HG03457 (cell line): ENCODE data around the gene KCTD6.

Experiments
- ATAC-seq: cut with Tn5 transposase; IDR thresholded peaks from one replicate; pipeline ENCODE4 v1.9.1; 2021; ENCODE audit warnings: moderate number of reproducible peaks; ENCODE audit not compliant: unreplicated experiment

The KCTD6 gene

DNA sequence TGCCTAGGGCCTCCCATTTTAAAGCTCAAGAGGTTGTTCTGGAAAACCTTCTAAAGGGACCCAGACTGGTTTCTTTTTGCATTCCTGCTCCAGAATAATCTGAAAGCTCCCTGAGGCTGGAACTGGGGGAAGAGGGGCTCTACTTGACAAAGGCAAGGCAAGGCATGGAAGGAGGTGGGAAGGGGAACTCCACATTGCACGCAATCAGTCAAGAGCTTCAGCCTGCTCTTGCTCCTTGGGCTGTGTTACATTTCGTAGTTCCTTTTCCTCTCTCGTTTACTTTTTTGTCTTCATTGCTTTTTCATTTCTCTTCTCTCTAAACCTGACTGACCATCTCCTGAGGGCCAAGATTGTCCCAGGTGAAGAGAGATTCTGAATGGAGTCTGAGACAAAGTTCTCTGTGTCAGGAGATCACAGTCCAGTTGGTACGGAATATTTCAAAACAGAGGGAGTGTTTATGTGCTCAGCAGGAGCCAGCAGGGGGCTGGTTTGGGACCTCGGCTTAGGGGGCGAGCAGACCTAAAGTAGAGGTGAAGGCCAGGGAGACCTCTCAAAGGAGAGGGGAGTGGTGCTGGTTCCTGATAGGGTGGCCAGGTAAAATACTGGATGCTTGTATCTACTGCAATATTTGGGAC is 6.0 kb upstream of the KCTD6 start:
- no peak for ATAC-seq

DNA sequence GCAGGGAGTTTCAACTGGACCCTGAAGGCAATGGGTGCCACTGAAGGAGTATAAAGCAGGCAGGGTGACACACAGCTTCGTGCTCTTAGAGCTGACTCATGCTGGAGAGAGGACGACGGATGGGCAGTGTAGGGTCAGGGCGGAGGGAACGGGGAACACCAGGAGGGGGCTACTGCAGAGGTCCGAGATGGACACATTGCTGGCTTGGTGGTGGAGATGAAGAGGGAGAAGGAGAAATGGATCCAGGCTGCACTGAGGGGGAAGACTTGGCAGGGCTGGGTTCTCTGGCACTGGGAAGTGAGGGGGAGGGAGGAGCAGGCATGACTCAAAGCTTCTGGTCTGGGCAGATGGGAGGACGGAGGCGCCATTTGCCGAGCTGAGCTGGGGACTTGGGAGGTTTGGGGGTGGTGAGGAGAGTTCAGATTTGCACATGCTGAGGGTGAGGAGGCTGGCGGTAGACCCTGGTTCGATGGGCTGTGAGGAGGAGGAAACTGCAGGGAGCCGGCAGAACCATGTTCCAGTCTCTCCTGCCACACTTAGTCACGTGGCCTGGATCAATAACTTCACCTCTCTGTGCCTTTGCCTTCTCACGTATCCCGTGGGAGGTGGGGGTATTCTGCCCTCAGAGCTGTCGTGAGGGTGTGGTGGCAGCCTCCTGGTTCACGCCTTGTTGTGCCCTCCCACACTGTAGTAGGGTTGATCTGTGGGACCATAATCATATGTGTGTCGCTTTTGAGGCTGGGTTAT is 4.6 kb upstream of the KCTD6 start:
- ATAC-seq = no peak

DNA sequence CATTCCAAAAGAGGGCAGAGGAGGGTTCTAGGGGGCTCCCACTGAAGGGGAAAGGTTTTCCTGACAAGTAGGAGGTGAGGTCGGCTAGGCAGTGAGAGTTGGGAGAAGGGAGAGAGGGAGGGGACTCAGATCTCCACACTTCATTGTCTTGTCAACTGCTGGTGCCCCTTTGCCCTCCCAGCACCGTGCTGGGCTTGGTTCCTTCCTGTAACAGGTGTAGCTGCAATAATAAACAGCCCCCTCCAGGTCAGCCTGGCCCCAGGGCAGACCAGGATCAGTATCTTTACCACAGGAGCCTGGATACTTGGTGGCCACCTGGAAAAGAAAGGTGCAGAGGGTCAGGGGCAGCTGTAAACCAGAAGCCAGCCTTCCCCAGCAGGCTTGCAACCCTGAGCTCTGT is 2.9 kb upstream of the KCTD6 start:
- ATAC-seq = no peak

DNA sequence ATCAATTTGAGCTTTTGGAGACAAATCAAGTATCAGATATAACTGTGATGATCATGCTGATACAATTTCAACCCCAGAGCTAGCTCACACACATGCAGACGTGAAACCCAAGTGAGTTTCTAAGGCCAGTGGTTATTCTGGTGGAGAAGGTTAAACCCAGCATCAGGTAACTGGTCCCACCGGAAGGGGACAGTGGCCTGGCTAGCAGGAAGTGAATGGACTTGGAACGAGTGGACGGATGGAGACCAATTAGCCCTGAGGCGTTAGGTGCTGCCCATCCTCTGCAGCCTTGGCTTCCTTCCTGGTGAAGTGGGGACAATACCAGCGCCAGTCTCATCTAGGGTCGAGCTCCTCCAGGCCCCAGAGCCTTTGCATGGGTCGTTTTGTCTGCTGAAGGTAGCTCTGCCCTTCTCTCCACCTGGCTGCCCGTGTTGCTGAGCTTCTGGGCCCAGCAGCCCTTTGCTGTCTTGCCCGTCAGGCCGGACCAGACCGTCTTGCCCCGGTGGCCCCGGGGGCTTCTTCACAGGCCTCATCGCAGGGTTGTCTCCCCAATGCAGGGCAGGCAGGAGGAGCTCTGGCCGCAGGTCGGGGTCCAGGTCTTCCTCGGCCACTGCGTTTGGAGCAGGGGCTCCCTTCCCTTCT is 915 bp upstream of the KCTD6 start:
- no peak for ATAC-seq

DNA sequence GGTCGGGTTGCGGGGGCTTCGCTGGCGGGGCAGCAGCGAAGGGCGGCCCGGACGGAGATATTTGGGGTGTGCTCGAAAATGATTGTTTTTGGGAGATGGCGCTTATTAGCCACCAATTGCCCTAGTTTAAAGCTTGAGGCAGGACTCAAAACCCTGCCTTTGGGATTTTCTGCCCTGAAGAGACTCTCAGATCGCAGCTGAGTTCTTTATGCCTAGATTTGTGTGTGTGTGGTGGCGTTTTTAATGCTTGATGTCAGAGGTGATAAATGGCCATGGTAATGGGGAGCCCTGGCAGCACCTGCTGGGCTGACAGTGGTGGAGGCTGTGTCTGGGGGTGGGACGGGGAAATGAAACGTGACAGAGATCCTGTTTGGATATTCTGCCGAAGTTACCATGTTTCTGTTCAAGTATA is 604 bp downstream of the KCTD6 start:
- no peak for ATAC-seq

DNA sequence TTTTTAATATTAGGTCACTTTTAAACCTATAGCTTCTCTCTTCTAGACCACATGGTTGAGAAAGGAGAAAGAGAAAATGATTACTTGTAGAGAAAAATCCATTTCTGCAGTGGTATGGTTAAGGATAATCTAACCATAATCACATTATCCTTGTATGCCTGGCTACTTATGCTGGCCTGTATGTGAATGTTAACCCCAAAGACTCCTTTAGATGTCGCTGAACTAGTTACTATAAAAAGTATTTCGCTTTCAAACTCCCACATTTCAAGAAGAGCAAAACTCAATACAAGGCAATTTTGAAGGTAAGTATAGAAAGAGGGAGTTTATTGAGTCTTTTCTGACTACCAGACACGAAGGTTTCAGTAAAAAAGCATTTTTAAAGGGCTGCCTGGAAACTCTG is 2.2 kb downstream of the KCTD6 start:
- ATAC-seq = no peak

DNA sequence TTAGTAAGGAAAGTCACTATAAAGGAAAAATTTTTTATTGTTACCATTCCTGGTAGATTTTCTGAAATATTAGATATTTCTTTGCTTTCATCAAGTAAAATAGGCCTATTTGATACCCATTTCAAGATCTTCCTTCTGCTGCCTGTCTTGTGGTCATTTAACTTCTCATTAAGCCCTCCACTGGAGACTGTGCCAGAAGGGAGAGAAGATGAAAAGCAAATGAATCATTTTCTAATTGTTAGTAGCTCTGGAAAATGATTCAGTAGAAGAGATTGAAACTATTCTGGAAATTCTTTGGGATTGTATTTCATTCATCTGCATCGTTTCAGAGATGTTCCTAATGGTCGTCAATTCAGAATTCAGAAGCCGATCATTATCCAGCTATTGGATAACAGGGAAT is 3.2 kb downstream of the KCTD6 start:
- ATAC-seq = no peak

DNA sequence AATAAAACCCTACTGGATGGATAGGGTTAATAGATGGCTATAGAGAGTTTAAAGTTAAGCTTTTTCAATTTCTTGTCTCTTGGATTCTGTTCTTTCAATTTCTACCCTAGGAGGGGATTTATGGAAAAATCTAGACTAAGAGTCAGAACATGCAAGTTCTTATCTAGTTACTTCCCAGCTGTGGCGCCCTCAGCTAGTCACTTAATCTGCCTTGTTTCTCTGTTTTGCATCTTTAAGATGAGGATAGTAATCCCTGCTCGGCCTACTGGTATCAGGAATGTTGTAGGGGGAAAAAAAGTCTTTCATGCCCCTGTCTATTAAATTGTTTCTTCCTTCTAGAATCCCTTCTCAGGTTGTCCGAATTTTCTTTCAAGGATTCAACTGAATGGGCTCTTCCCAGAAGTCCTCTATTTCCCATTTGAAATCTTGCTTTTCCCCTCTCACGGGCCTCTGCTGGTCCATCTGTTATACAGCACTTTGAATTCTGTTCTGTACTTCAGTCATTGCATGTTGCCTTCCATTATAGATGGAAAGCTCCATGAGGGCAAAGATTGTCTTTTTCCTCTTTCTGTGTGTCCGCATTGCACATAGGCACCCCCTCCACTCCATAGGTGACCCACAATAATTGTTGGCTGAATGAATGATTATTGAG is 4.4 kb downstream of the KCTD6 start:
- ATAC-seq = no peak

DNA sequence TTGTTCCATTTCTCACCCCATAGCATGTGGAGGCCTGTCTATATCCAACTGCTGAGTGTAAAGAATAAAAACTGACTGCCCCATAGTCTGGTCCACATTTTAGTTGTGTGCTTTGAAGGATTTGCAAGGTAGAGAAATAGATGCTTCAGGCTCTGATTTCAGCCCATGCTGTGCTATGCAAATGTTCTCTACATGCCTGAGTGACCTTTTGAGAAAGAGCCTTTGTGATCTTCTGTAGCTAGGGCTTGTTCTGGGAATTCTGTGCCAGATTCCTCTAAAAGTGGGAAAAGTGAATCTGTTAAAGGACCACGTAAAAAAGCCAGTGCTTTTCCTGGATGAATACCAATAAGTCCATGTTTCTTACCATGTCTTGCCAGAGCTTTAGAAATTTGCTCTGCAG is 5.2 kb downstream of the KCTD6 start:
- ATAC-seq = no peak

DNA sequence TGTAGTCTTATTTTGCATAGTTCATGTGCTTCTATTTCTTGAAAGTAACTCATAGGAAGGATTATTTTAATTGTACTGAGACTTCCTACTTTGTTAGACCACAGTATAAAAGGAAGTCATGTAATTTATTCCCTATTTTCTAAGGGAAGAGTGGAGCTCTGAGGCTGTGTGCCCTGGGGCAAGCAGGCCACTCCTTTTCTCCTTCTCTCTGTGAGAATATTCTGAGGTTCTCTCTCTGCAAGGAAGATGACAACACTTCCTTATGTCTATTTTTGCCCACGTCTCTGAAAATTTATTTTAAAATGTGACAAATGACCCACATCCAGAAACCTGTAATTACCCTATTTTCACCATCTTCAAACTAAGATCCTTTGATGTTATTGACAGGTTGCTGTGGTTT is 11.0 kb downstream of the KCTD6 start:
- no peak for ATAC-seq

DNA sequence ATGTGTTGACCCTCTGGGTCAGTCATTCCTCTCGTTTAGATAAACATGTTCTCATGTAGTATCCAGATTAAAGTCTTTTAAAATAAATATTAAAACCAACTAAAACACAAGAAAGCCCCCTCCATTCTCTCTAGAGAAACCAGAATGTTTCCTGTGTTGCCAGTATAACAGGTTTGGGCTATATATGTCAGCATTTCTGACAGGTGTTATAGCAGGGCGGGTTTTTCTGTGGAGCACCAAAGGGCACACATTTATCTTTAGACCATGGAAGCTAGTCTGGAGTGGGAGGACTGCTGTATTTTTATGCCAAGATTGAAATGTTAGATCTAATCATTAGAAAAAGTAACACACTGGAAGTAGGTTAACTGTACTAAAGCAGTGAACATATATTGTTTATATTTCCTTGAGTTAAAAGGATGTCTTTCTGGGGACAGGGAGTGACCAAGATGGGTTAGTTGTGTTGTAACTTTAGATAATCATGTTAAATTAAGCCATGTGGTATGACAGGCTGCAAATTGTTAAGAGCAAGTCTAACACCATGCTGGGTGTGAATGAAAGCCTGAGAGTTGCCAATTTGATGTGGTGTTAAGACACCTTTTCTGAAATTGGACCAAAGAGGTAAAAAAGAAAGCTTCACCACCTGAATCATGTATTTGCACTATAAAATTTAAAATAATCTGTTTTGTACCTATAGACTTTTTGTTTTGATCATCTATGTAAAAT is 15.6 kb downstream of the KCTD6 start:
- ATAC-seq = no peak

DNA sequence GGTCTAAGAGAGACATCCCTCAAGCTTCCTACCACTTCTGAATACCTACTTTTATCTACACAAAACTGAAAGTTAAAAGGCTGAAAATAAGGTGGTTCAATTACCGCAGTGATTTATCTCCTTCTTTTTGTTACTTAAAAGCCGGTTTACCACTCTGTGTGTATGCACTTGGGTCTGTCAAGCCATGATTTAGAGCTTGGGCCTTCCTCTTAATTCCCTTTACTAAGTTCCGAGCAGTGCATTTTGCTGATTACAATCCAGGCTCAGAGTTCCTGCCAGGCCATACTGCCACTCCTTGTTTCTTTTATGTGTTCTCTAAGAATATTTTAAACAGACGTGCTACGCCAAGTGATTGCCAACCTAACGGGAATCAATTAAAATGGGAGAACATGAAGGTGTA is 16.5 kb downstream of the KCTD6 start:
- no peak for ATAC-seq

DNA sequence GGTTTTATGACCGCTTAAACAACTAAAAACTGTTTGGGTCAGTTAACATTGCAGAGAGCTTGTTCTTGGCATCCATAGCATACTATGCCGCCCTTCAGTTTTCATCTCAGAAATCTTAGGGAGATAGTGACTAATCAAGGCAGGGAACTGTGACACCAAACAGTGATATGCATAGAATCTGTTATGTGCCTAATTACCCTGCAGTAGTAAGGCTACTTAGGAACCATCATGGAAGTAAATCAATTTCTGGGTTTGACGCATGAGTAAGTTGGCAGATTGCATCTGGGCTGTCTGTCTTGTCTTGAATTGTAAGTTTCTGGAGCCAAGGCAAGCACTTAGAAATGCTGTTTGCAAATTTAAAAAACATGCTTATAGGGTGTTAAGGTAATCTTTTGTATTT is 22.5 kb downstream of the KCTD6 start:
- no peak for ATAC-seq

DNA sequence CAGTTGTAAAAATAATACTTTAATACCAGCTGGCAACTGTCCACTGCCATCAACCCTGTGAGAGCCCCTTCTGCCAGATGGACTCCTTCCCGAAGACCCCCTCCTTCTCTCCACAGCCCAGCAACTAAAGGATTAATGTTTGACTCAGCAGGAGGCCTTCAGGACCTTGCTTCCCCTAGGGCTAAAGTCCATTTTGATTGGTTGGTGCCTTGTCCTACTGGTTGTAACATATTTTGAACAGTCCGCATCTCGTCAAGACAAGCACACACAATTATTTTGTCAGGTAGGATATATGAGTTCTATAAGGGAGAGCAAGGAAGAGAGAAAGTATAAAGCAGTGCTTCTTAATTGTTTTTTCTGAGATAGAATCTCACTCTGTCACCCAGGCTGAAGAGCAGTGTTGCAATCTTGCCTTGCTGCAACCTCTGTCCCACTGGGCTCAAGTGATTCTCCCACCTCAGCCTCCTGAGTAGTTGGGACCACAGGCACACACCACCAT is 26.4 kb downstream of the KCTD6 start:
- no peak for ATAC-seq

DNA sequence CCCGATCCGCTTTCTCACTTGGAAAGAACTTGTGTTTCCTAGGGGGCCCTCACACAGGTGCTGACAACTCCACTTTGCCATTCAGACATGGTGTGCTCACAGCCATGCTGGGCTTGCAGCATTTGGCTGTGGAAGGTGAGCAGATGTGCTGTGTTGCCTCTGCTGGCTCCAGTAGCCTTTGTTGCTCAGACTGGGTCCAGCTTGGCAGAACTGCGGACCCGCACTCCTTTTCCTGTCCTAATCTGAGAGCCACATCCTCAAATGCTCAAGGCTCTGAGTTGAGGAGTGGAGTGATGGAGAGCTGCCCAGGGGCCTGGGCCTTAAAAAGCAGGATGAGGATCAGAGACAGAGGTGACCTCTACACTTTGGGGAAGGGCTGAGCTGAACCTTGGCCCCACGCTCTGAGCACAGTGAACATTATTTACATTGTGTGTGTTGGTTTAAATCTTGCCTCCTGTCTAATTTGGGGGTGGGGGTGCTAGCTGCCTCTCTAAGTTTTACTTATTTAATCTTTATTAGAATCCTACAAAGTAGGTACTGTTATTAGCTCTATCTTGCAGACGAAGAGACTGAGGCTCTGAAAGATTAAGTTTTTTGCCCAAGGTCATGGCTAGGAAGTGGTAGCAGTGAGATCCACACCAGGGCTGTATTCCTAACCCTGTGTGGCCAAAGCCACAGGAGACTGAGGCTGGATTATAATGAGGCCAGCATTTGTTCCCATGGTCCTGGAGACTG is 27.9 kb downstream of the KCTD6 start:
- ATAC-seq = no peak

DNA sequence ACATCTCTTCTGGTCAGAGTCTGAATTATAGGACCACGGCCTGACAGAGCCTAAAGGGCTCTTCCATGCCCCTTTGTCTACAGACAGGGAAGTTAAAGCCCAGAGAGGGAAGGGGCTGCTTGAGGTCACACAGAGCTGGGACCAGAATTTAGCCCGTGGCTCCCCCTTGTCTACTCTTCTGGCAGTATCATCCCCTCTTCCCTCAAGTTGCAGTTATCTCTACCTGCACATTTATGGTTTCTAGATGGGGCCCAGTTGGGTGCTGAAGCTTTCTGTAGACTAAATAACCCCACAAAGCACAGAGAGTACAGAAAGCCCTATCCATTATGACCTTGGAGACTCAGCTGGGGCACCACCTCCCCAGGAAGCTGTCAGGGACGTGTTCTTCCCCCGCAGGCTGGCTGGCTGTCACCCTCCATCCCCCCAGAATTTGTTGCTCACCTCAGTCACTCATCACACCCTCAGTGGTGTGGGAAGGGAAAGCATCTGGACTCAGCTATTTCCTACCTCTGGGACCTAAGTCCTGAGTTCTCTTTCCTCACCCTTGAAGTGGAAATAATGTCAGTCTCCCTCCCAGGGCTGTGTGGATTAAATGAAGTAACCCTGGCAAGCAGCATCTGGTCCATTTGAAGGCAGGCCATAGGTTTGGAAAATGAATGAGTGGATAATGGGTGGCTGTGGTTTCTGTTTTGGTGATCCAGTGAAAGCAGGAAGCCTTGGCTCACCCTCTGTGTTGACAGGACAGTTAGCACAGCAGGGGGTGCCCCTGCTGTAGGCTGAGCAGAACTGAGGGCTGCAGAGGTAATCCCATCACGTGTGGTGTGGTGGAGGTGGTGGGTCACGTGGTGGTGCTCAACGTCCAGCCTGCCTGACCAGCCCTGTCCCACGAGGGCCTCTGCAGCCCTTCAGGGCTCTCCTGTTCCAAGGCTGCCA is 28.8 kb downstream of the KCTD6 start:
- no peak for ATAC-seq

DNA sequence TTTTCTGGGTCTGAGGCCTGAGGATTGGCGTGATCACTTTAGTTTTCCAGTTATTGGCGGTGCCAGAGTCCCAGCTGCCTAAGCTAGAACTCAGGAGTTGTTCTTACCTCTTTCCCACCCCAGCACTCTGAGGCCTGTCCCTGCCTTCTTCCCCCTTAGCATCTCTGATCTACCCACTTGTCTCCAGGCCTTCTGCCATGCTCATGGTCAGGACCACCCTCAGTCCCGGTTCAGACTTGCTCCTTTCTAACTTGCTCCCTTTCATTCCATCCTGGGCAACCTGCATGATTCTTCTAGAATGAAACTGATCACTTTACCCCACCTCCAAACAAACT is 29.4 kb downstream of the KCTD6 start:
- no peak for ATAC-seq

DNA sequence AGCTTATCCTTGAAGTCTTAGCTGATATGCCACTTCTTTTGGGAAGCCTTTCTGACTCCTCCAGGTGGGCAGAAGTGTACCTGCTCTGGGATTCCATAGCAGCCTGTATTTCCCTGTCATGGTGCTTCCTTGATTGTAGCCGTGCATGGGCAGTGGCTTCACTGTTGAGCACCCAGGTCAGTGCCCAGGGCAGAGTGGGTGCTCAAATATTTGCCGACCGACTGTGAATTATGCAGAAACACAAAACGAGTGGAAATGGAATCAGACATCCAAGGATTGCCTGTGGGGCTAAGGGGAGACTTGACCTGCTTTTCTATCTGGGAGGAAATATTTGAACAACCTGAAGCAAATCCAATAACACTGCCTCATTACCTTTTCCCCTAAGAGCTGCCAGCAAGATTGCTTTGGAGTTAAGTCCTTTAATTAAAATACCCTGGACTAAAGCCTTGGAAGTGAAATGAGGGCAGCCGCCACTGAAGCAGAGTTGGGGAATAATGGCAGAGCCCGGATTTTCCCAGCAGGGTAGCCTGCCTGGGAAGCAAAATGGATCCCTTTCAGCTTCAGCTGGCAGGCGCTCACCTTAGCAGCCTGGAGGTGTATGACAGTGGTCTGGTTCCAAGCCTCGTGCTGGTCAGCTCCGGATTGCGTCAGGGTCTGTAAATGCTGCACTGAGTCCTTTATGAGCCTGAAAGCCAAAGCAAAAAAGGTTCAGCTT is 30.2 kb downstream of the KCTD6 start:
- no peak for ATAC-seq
